Omental fat pad (tissue), 4 donors: ENCODE measurements around the gene WTIP. TPM values are rescaled to one million over a fixed set of nuclear protein-coding genes. Genes with fewer than 3 reads are reported as not detected.
A peak's percentile ranks its signal among the peaks of the same experiment; 100 is the strongest.
"Not testable (repeated sequence)": the region's sequence is repeated elsewhere in the genome, so short reads cannot be mapped to it uniquely, and the experiment has no call there.

Source experiments
- ATAC-seq: fragments of 150-250 bp; one replicate; pipeline ENCODE4 v1.9.1; 2016; ENCODE audit warnings: mild to moderate bottlenecking, moderate library complexity; ENCODE audit not compliant: low FRiP score
- DNase-seq: peaks from one replicate; pipeline ENCODE4 v3.0.0-alpha.2; 2019; ENCODE audit warnings: low spot score
- CTCF ChIP-seq, 3 donors: fragments of 450-650 bp; IDR thresholded peaks; one replicate each; pipeline ENCODE4 v1.5.1; 2016 to 2017; ENCODE audit warnings: antibody characterized with exemption in 3 of 3, mild to moderate bottlenecking in 3 of 3, moderate library complexity in 2 of 3
- total RNA-seq, 4 donors: library from RNA; depleted of rRNA; stranded (reverse); fragments of >200 nt; gene quantifications; one replicate each; pipeline ENCODE4 v1.1.0, GENCODE V29; 2016

Gene WTIP
- total RNA-seq, 4 donors from 2014 or later, result 12.3 to 26.4 (median 19.6) TPM

- ATAC-seq (no peak), DNase-seq (no peak)
- no peak for TF ChIP-seq CTCF (IDR thresholded peaks at IDR 0.05)
These were observed 7.1 kb upstream of the WTIP start for GRCh38 chr19:34474233-34474989.

- TF ChIP-seq CTCF (IDR thresholded peaks at IDR 0.05), result no peak
- DNase-seq (no peak), ATAC-seq (peak; percentile 72)
These were observed 6.3 kb upstream of the WTIP start for GRCh38 chr19:34475026-34475974.

GRCh38 chr19:34475975-34476594, 5.5 kb upstream of the WTIP start:
- no peak for DNase-seq
- no peak for TF ChIP-seq CTCF (IDR thresholded peaks at IDR 0.05)
- no peak for ATAC-seq

- not testable (repeated sequence) for ATAC-seq, DNase-seq
These were observed 3.1 kb upstream of the WTIP start for GRCh38 chr19:34478496-34478895.

- DNase-seq, result no peak
- TF ChIP-seq CTCF (IDR thresholded peaks at IDR 0.05), result no peak
- ATAC-seq, result no peak
These were observed 2.2 kb upstream of the WTIP start for GRCh38 chr19:34479396-34479795.

GRCh38 chr19:34480491-34480890, 1.1 kb upstream of the WTIP start:
- ATAC-seq (no peak), DNase-seq (no peak)
- no peak for TF ChIP-seq CTCF (IDR thresholded peaks at IDR 0.05)

- DNase-seq (no peak), ATAC-seq (peak; percentile 70)
These were observed 362 bp downstream of the WTIP start for GRCh38 chr19:34481861-34482379.

More at GRCh38 chr19:34481861-34482379, 362 bp downstream of the WTIP start:
- TF ChIP-seq CTCF (IDR thresholded peaks at IDR 0.05), result no peak
